ENCODE data around the gene SF3B1.

DNA sequence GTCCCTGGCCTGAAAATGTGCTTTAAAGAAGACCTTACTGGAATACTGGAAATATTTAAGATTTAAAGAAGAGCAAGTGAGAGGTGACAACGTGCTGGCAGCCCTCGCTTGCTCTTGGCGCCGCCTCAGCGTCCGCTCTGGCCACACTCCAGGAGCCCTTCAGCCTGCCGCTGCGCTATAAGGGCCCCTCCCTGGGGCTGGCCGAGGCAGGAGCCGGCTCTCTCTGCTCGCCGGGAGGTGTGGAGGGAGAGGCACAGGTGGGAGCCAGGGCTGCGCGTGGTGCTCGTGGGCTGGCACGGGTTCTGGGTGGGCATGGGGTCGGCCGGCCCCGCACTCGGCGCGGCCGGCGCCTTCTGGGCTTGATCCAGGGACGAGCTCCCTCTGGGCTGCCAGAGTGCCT lies 15.6 kb upstream of the SF3B1 start:
- TF ChIP-seq SUZ12 (IDR thresholded peaks at IDR 0.05) (no peak), NFRKB (IDR thresholded peaks at IDR 0.05) (no peak), SP1 (IDR thresholded peaks at IDR 0.05) (no peak), TARDBP (IDR thresholded peaks at IDR 0.05) (no peak), ARNT (IDR thresholded peaks at IDR 0.05) (no peak), ZNF384 (IDR thresholded peaks at IDR 0.05) (no peak), FOXK2 (IDR thresholded peaks at IDR 0.05) (no peak)

Data from HEK293T (cell line).